HepG2 (cell line): ENCODE data around the gene NOTUM. TPM values are rescaled to one million over a fixed set of nuclear protein-coding genes. Genes with fewer than 3 reads are reported as not detected.

Source experiments
- ATAC-seq: fragments of 200-7000 bp; cut with Tn5 transposase; 3 replicates; pipeline ENCODE4 v1.9.1; 2020; ENCODE audit warnings: mild to moderate bottlenecking, moderate library complexity
- BruUV-seq: library from RNA; stranded (reverse); fragments of 400-500 nt; replicated peaks from 2 replicates; lab custom pipeline; 2021; lab: Mats Ljungman, UMichigan
- CTCF ChIA-PET: fragments of 300-600 bp; formaldehyde crosslinking; extraction: SDS; loops from one replicate; lab custom pipeline; 2021; ENCODE audit warnings: low total read pairs, inconsistent platforms, low intra/inter-chr PET ratio; lab: Yijun Ruan, JAX
- POLR2A ChIA-PET: fragments of 350-600 bp; sonication (Branson Sonifier 250); formaldehyde crosslinking; loops from one replicate; lab custom pipeline; 2020; ENCODE audit warnings: antibody characterized with exemption, inconsistent platforms; lab: Yijun Ruan, JAX
- DNase-seq: peaks from one replicate; pipeline ENCODE4 v3.0.0-alpha.2; 2015; ENCODE audit warnings: low spot score
- FAIRE-seq: peaks from 3 replicates; lab custom pipeline; 2011; peaks lifted over from hg19 to GRCh38; lab: Jason Lieb, UNC
- H2AFZ ChIP-seq: one replicate; pipeline ENCODE4 v1.6.1; 2011; ENCODE audit warnings: low read length, inconsistent platforms
- H3K27ac ChIP-seq: fragments of 300-600 bp; 3 replicates; pipeline ENCODE4 v1.8.0; 2011; ENCODE audit warnings: mixed run types, mild to moderate bottlenecking, mixed read lengths, low read length, inconsistent platforms; ENCODE audit not compliant: insufficient read depth; ENCODE audit errors: extremely low read length
- H3K27me3 ChIP-seq, 2 experiments: fragments of 200-600 bp in 1 of 2; 2 replicates in 1 of 2; 3 replicates in 1 of 2; pipeline versions ENCODE4 v1.6.0 to v1.8.0; 2011; ENCODE audit warnings: low read length in 2 of 2, mild to moderate bottlenecking in 2 of 2, moderate library complexity in 2 of 2, inconsistent platforms in 1 of 2; ENCODE audit not compliant: insufficient read depth in 2 of 2, control insufficient read depth in 1 of 2
- H3K36me3 ChIP-seq, 2 experiments: fragments of 200-600 bp in 1 of 2; replicated peaks in 1 of 2; 2 replicates in 1 of 2; 3 replicates in 1 of 2; pipeline versions ENCODE4 v1.5.1 to v1.8.0; 2011; ENCODE audit warnings: low read length in 2 of 2, inconsistent platforms in 1 of 2; ENCODE audit not compliant: insufficient read depth in 2 of 2, control insufficient read depth in 1 of 2
- H3K4me1 ChIP-seq: 2 replicates; pipeline ENCODE4 v1.5.1; 2012; ENCODE audit warnings: low read length, inconsistent platforms; ENCODE audit not compliant: insufficient read depth
- H3K4me2 ChIP-seq: 2 replicates; pipeline ENCODE4 v1.6.0; 2011; ENCODE audit warnings: low read depth, low read length, inconsistent platforms
- H3K4me3 ChIP-seq, 3 experiments: fragments of 200-600 bp in 1 of 3; sonication (generic), shearing (Covaris generic) in 1 of 3; replicated peaks in 1 of 3; 2 replicates each; pipeline ENCODE4 v1.5.1; 2011 to 2016; ENCODE audit warnings: low read length in 3 of 3, inconsistent platforms in 2 of 3, low read depth in 2 of 3, mild to moderate bottlenecking in 2 of 3, control low read depth in 1 of 3, mixed read lengths in 1 of 3; ENCODE audit not compliant: insufficient read depth in 1 of 3
- H3K79me2 ChIP-seq: one replicate; pipeline ENCODE4 v1.6.1; 2011; ENCODE audit warnings: low read length, inconsistent platforms; ENCODE audit not compliant: insufficient read depth
- H3K9ac ChIP-seq: 2 replicates; pipeline ENCODE4 v1.6.0; 2011; ENCODE audit warnings: mild to moderate bottlenecking, low read depth, low read length, inconsistent platforms; ENCODE audit not compliant: insufficient read depth
- H3K9me3 ChIP-seq: 2 replicates; pipeline ENCODE4 v1.5.1; 2012; ENCODE audit warnings: mild to moderate bottlenecking, low read length
- H4K20me1 ChIP-seq: 2 replicates; pipeline ENCODE4 v1.6.0; 2011; ENCODE audit warnings: inconsistent platforms, mild to moderate bottlenecking, low read length, moderate library complexity; ENCODE audit not compliant: insufficient read depth
- ARNTL ChIP-seq: sonication (generic); formaldehyde crosslinking; IDR thresholded peaks from 2 replicates; pipeline ENCODE4 v1.4.0; 2020; ENCODE audit warnings: mild to moderate bottlenecking, missing genetic modification reagents
- EEA1 ChIP-seq: sonication (generic); formaldehyde crosslinking; IDR thresholded peaks from 2 replicates; pipeline ENCODE4 v1.5.1; 2020; ENCODE audit warnings: mild to moderate bottlenecking, missing genetic modification reagents, borderline replicate concordance
- EED ChIP-seq: sonication (generic); formaldehyde crosslinking; IDR thresholded peaks from 2 replicates; pipeline ENCODE4 v1.5.0; 2020; ENCODE audit warnings: mild to moderate bottlenecking, missing genetic modification reagents
- FOXK2 ChIP-seq: fragments of 450-650 bp; IDR thresholded peaks from 2 replicates; pipeline ENCODE4 v1.6.1; 2016
- ISL2 ChIP-seq: sonication (generic); formaldehyde crosslinking; IDR thresholded peaks from 2 replicates; pipeline ENCODE4 v1.5.0; 2020; ENCODE audit warnings: missing genetic modification reagents
- NR2F1 ChIP-seq, 2 experiments: fragments of 450-650 bp in 1 of 2; formaldehyde crosslinking in 1 of 2; IDR thresholded peaks; 2 replicates each; pipeline versions ENCODE4 v1.5.0 to v1.6.1; 2016 to 2020; ENCODE audit warnings: mild to moderate bottlenecking in 1 of 2, missing compliant biosample characterization in 1 of 2, missing genetic modification reagents in 1 of 2, moderate library complexity in 1 of 2
- PRDM15 ChIP-seq: sonication (generic); formaldehyde crosslinking; IDR thresholded peaks from 2 replicates; pipeline ENCODE4 v1.4.0; 2020; ENCODE audit warnings: missing genetic modification reagents
- STAG1 ChIP-seq: sonication (generic); formaldehyde crosslinking; IDR thresholded peaks from 2 replicates; pipeline ENCODE4 v1.4.0; 2020; ENCODE audit warnings: missing genetic modification reagents
- STAT5B ChIP-seq: sonication (generic); formaldehyde crosslinking; IDR thresholded peaks from 2 replicates; pipeline ENCODE4 v1.4.0; 2020; ENCODE audit warnings: missing genetic modification reagents
- ZBTB1 ChIP-seq: sonication (generic); formaldehyde crosslinking; IDR thresholded peaks from 2 replicates; pipeline ENCODE4 v1.4.0; 2020; ENCODE audit warnings: missing genetic modification reagents, borderline replicate concordance
- ZBTB26 ChIP-seq: IDR thresholded peaks from 2 replicates; pipeline ENCODE4 v1.6.1; 2016; ENCODE audit warnings: missing compliant biosample characterization, missing genetic modification reagents, borderline replicate concordance
- ZNF350 ChIP-seq: sonication (generic); formaldehyde crosslinking; IDR thresholded peaks from 2 replicates; pipeline ENCODE4 v1.4.0; 2020; ENCODE audit warnings: mild to moderate bottlenecking, low read depth, missing genetic modification reagents, borderline replicate concordance
- ZNF432 ChIP-seq: sonication (generic); formaldehyde crosslinking; IDR thresholded peaks from 2 replicates; pipeline ENCODE4 v1.5.0; 2020; ENCODE audit warnings: missing genetic modification reagents, mild to moderate bottlenecking, borderline replicate concordance
- ZNF562 ChIP-seq: sonication (generic); formaldehyde crosslinking; IDR thresholded peaks from 2 replicates; pipeline ENCODE4 v1.8.0; 2022; ENCODE audit warnings: missing genetic modification reagents, borderline replicate concordance
- ZNF607 ChIP-seq: sonication (generic); formaldehyde crosslinking; IDR thresholded peaks from 2 replicates; pipeline ENCODE4 v1.5.1; 2020; ENCODE audit warnings: missing genetic modification reagents, mild to moderate bottlenecking, borderline replicate concordance
- ZSCAN25 ChIP-seq: sonication (generic); formaldehyde crosslinking; IDR thresholded peaks from 2 replicates; pipeline ENCODE4 v1.8.0; 2022; ENCODE audit warnings: mild to moderate bottlenecking, missing genetic modification reagents
- ZSCAN30 ChIP-seq: sonication (generic); formaldehyde crosslinking; IDR thresholded peaks from 2 replicates; pipeline ENCODE4 v1.5.0; 2020; ENCODE audit warnings: mild to moderate bottlenecking, missing genetic modification reagents
- WGBS: methylation state at CpG from one replicate; pipeline ENCODE4 v1.1.6; 2017; ENCODE audit warnings: low lambda C conversion rate; 5-methylcytosine and 5-hydroxymethylcytosine counted together
- in situ Hi-C: cut with HindIII; loops from 2 replicates; pipeline ENCODE4 v1.10.0; 2017; ENCODE audit warnings: low pct_unique_long_range_greater_than_20kb; ENCODE audit not compliant: extremely low pct_ligation_motif_present
- intact Hi-C: fragments of 100-400 bp; cut with micrococcal nuclease; formaldehyde crosslinking; loops from one replicate; pipeline ENCODE4 v1.10.0; 2022; ENCODE audit not compliant: unreplicated experiment
- polyA plus RNA-seq, 8 experiments: library from polyadenylated mRNA; depleted of rRNA in 3 of 8; stranded (reverse) in 7 of 8; unstranded in 1 of 8; fragments of >200 nt; fragmentation: Illumina TruSeq in 4 of 8; extraction: Trizol in 4 of 8; gene quantifications; 2 replicates each; pipeline versions ENCODE4 v1.2.1 to v1.2.3, GENCODE V29; 2011 to 2016; ENCODE audit warnings: low read depth in 4 of 8, missing spikeins in 1 of 8, mixed read lengths in 1 of 8; ENCODE audit not compliant: insufficient read depth in 1 of 8
- total RNA-seq, 5 experiments: library from RNA; depleted of rRNA; stranded (reverse); fragments of >200 nt; fragmentation: Illumina TruSeq; extraction: Trizol; gene quantifications; 2 replicates each; pipeline ENCODE4 v1.2.3, GENCODE V29; 2016; ENCODE audit warnings: low read depth in 1 of 5

The NOTUM gene
- total and polyA plus RNA-seq, 2 of the 13 experiments (the other 11 are each of a cell fraction or from before 2014, with no cell fraction given) = 150 to 160 TPM

- Histone ChIP-seq H3K27me3 (no peaks in the 10 kb centered on the region), H3K9me3 (no peaks in the 10 kb centered on the region), H2AFZ (no peak overlapping the region), H3K9ac (peak overlapping the region; percentile 89), H4K20me1 (no peaks in the 10 kb centered on the region), H3K27ac (peak overlapping the region; percentile 97), H3K4me1 (peaks cover 77% of the 10 kb centered on the region), H3K36me3 (peaks cover 2 to 9% of the 10 kb centered on the region in 2 experiments; a peak in 3 of 5 replicates), H3K79me2 (peaks cover 53% of the 10 kb centered on the region), H3K4me3 (peak overlapping the region; percentile 29 to 69 (median 44)), H3K4me2 (peak overlapping the region; percentile 89)
- intact Hi-C loops = loop anchor here (1.0 kb wide), 2 partner anchors 8 to 15 kb away; partner anchors contain the start of gene ASPSCR1
- FAIRE-seq (peak; percentile 39), DNase-seq (peak; percentile 96), ATAC-seq (peak; percentile 47)
- in situ Hi-C loops = no loop called here
- POLR2A ChIA-PET = interaction anchor here (0.6 to 16.1 kb wide), 24 partner anchors 8 to 289 kb away, joined by 3 to 470 read pairs (median 7); partner anchors contain the start of genes ASPSCR1, CENPX, DCXR and LRRC45
- TSS peak; percentile 31 for BruUV-seq
- CTCF ChIA-PET = interaction anchor here (1.4 to 2.7 kb wide), 3 partner anchors 8 to 33 kb away, joined by 3 to 33 read pairs (median 3); partner anchors contain the start of gene NOTUM
- 3% methylated on average over 21 of the region's 31 CpGs for WGBS
- TF ChIP-seq ZNF562 (no peak), STAT5B (CRISPR knock-in tag) (peak; percentile 91; the same call in 1 of the 2 replicates), ZNF350 (CRISPR knock-in tag) (peak; percentile 79), NR2F1 (CRISPR knock-in tag; IDR thresholded peaks at IDR 0.05) (peak; percentile 11 to 93; a peak in 2 of 4 replicates), ARNTL (peak; percentile 99), EEA1 (CRISPR knock-in tag) (peak; percentile 98), STAG1 (CRISPR knock-in tag) (peak; percentile 31; the same call in 1 of the 2 replicates), FOXK2 (no peak), EED (peak; percentile 88), ZSCAN25 (CRISPR knock-in tag) (peak; percentile 94), ZSCAN30 (peak; percentile 88), PRDM15 (CRISPR knock-in tag) (no peak; the same call in none of the 2 replicates), ZNF607 (peak; percentile 98), ISL2 (CRISPR knock-in tag) (peak; percentile 79), ZBTB1 (peak; percentile 88; the same call in 1 of the 2 replicates), ZBTB26 (peak; percentile 83; the same call in 1 of the 2 replicates), ZNF432 (no peak; the same call in 1 of the 2 replicates)
Observed at GRCh38 chr17:81992306-81993102, 31.5 kb upstream of the NOTUM start.
